GM12892 (cell line): ENCODE measurements around the gene RPL35A.

Experiments
- POLR2A ChIP-seq: IDR thresholded peaks from 2 replicates; pipeline ENCODE4 v1.6.1; 2011; ENCODE audit warnings: low read depth, low read length, control low read depth
- POLR2AphosphoS5 ChIP-seq: IDR thresholded peaks from 2 replicates; pipeline ENCODE4 v1.6.1; 2011; ENCODE audit warnings: low read depth, low read length, control low read depth

DNA sequence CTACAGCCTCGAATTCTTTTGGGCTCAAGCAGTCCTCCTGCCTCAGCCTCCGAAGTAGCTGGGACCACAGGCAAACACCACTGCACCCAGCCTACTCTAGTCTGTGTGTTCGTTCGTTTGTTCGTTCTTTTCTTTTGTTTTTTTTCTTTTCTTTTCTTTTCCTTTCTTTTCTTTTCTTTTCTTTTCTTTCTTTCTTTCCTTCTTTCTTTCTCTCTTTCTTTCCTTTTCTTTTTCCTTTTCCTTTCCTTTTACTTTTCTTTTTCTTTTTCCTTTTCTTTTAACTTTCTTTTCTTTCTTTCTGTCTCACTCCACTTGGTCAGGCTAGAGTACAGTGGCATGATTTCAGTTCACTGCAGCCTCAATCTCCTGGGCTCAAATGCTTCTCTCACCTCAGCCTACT, 46.9 kb downstream of the RPL35A start:
- TF ChIP-seq POLR2A: no peak
- TF ChIP-seq POLR2AphosphoS5: no peak
